GM19328 (cell line): Measurements from ENCODE around the gene GPR132.

ENCODE experiments used
- ATAC-seq: cut with Tn5 transposase; IDR thresholded peaks from one replicate; pipeline ENCODE4 v1.9.1; 2021; ENCODE audit warnings: mild to moderate bottlenecking, moderate library complexity; ENCODE audit not compliant: unreplicated experiment

GPR132 gene

GRCh38 chr14:105005929-105006830 is 59.0 kb downstream of the GPR132 start:
- no peak for ATAC-seq

- no peak for ATAC-seq
Measured at GRCh38 chr14:105005329-105005928, 59.8 kb downstream of the GPR132 start.
